GM18511 (cell line): ENCODE results near the gene DDX41.

Experiments used
- ATAC-seq: cut with Tn5 transposase; IDR thresholded peaks from one replicate; pipeline ENCODE4 v1.9.1; 2021; ENCODE audit warnings: mild to moderate bottlenecking, moderate library complexity; ENCODE audit not compliant: unreplicated experiment

Gene DDX41

DNA sequence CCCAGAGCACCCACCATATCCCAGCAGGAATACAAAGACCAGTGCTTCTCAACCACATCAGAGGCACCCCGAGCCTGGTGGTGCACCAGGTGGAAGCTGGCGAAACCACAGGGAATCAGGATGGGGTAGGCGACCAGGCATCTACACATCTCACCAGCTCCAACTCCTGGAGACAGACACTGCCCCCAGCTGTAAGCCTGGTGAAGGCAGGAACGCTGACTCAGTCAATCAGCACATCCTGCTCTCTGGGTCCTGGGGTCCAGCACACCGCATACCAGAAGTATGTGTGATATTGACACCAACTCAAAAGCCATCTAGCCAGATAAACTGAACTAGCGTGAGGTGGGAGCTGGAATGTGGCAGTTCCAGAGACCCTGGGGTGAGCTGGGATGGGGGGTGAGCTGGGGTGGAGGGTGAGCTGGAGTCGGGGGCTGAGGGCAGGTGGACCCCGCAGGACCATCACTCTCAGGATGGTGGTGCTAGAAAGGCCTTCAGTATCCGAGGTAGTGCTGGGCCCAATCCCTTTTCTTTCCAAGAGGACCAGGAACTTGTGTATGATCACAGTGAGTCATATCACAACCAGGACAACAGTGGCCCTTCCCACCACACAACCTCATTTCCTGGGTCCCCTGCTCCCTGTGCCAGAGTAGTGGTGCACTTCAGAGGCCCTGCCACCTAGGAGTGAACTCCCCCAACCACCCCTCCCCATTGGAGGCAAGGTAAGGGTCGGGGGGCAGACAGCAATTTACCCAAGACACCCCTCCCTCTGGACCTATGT is 45.8 kb downstream of the DDX41 start:
- no peak for ATAC-seq

DNA sequence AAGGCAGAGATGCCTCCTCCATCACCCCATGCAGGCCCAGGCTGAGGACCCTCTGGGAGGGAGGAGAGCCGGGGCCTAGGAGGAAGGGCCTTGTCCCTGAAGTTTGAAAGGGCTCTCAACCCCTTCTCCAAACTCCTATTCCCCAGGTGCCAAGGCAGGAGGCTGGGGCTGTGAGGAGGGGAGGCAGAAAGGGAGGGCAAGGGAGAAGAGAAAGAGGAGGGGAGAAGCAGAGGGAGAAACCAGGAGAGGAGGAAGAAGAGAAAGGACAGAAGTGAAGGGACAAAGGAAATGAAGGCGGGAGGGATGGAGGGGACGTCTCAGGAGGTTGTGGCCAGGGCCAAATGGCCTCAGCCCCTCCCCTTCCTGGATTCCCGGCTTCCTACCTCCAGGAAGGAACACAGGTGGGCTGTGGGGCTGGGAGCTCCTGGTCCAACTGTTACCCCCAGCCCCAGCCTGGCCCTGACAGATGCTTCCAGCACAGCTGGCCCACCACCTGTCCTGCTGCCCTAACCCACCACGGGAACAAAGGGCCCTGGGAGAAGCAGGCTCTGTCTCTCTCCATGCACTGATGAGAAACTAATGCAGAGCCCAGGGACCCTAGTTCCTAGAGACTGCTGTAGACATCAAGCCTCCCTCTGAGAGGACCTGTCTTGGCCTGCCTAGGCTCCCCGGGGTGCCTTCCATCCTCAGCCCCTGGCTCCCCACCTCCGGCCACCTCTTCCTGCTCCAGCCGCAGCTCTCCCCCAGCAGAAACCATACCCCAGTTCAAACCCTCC is 46.8 kb downstream of the DDX41 start:
- ATAC-seq = no peak

GRCh38 chr5:177468685-177469628 is 47.8 kb downstream of the DDX41 start:
- no peak for ATAC-seq

GRCh38 chr5:177468329-177468684 is 48.5 kb downstream of the DDX41 start:
- ATAC-seq = no peak

DNA sequence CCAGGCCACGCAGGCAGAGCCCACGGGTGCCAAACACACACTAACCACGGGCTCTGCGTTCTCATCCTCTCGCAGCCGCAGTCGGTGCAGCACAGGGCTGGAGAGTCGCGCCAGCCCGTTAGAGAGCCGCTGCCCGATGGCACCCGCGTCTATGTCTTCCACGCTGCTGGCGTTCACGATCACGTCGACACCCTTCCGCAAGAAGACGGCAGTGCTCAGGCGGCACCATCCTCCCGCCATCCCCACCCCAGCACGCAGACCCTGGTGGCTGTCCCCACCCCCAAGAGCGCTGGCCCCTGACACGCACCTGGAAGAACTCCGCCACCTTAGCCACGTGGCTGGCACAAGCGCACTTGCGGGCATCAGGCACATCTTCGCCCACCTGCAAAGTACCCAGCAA is 49.3 kb downstream of the DDX41 start:
- no peak for ATAC-seq

DNA sequence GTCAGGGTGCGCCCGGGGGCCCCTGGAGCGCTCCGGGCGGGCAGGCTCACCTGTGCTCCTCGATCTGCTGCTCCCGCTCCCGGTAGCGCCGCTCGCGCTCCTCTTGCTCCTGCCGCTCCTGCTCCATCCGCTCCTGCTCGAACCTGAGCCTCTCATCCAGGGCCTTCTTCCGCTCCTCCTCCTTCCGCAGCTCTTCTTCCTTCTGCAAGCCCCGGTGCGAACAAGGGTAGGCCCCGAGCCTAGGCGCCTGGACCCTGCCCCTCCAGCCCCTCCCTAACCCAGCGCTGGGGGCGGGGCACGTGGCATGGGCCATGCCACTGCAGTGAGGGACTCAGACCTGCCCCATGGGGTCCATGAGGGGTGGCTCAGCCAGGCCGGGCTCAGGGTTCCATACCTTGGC is 49.9 kb downstream of the DDX41 start:
- ATAC-seq = no peak

DNA sequence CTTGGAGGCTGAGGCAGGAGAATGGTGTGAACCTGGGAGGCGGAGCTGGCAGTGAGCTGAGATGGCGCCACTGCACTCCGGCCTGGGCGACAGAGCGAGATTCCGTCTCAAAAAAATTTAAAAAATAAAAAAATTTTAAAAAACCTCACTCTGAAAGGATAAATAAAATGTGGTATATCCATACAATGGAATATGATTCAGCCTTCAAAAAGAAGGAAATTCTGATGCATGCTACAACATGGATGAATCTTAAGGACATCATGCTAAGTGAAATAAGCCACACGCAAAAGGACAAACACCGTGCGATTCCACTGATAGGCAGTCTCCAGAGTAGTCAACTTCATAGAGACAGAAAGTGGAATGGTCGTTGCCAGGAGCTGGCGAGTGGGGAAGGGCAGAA is 51.7 kb downstream of the DDX41 start:
- no peak for ATAC-seq

GRCh38 chr5:177462021-177462670 is 54.6 kb downstream of the DDX41 start:
- no peak for ATAC-seq
